ENCODE results near the gene GTF3C5. TPM values are rescaled to one million over a fixed set of nuclear protein-coding genes. Genes with fewer than 3 reads are reported as not detected.

The GTF3C5 gene
- total and polyA plus RNA-seq, 10 of the 15 experiments (the other 5 are each of a cell fraction or from before 2014, with no cell fraction given), result 2.2 to 81.1 (median 68.7) TPM

DNA sequence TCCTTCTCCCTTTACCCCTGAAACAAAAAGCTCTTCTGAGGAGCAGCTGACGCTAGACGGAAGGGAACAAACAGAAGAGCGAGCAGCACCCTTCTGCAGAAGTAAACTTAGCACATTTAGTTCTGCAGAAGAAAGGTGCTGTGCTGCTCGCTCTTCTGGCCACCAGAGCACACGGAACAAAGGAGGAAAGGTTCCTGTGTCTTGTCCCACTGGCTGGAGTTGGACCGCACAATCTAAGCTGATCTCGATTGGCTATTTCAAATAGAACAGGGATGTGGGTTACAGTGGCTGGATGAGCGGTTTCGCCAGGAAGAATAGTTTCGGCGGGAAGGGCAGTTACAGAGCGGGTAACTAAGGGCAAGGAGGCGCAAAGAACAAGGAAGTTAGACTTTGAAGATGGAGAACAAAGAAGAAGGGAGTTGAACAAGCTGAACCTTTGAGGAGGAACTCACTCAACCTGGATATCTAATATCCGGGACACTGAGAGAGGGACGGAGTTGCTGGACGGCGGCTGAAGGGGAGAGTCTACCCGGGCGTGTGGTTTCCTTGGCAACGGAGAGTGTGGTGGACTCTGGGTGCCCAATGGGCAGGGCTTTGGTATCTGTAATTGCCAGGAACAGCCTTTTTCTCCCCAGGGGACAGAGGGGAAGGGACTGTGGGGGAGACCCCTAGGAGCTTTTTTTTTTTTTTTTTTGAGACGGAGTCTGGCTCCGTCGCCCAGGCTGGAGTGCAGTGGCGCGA is 7.1 kb downstream of the GTF3C5 start:
- Histone ChIP-seq H3K27me3 (replicated peaks in 1 of 2; ENCODE audit: control insufficient read depth in 2 of 2, insufficient read depth in 2 of 2, low read length in 1 of 2) (no peaks in the 10 kb centered on the region), H3K9me3 (replicated peaks; ENCODE audit: control insufficient read depth, insufficient read depth, low read length) (no peaks in the 10 kb centered on the region), H4K20me1 (ENCODE audit: control insufficient read depth, insufficient read depth) (peaks cover 6% of the 10 kb centered on the region; the same call in 1 of the 2 replicates), H3K4me2 (ENCODE audit: control insufficient read depth, insufficient read depth) (no peak overlapping the region), H2AFZ (ENCODE audit: control insufficient read depth, low read depth, low read length) (no peak overlapping the region), H3K9ac (ENCODE audit: control insufficient read depth, insufficient read depth, low read length) (no peak overlapping the region), H3K4me3 (no peak overlapping the region), H3K36me3 (ENCODE audit: control insufficient read depth in 2 of 2, insufficient read depth in 2 of 2, low read length in 1 of 2) (peaks cover 7 to 11% of the 10 kb centered on the region in 2 experiments; a peak in 2 of 4 replicates), H3K27ac (ENCODE audit: control insufficient read depth, insufficient read depth) (no peak overlapping the region), H3K4me1 (ENCODE audit: control insufficient read depth, insufficient read depth, low read length) (no peaks in the 10 kb centered on the region), H3K79me2 (ENCODE audit: control insufficient read depth, insufficient read depth, low read length) (peaks cover 28% of the 10 kb centered on the region)
- no TSS peak for BruUV-seq (replicated peaks)
- ChIA-PET CTCF (interaction anchor here (3.5 kb wide), 1 partner anchor 15 kb away, joined by 25 read pairs; no protein-coding TSS in a partner anchor), SMC1A (ENCODE audit: uncharacterized antibody, unreplicated experiment) (interaction anchor here (0.8 kb wide), 1 partner anchor 14 kb away, joined by 4 read pairs; no protein-coding TSS in a partner anchor), POLR2A (no interaction called here), RAD21 (ENCODE audit: unreplicated experiment) (interaction anchor here (1.6 kb wide), 1 partner anchor 109 kb away, joined by 6 read pairs; no protein-coding TSS in a partner anchor)
- no peak for TF ChIP-seq FOXK2 (IDR thresholded peaks at IDR 0.05)
- no peak for TF ChIP-seq IKZF2 (IDR thresholded peaks at IDR 0.05)
- no peak for TF ChIP-seq KAT2A (conservative IDR thresholded peaks at IDR 0.05; ENCODE audit: control insufficient read depth, low read depth, low read length)
- no peak for TF ChIP-seq SIN3A (IDR thresholded peaks at IDR 0.05; ENCODE audit: low read depth, low read length)
- no peak for TF ChIP-seq CBX3 (IDR thresholded peaks at IDR 0.05; ENCODE audit: borderline replicate concordance, low read depth)
- no peak for TF ChIP-seq FOS (IDR thresholded peaks at IDR 0.05; ENCODE audit: borderline replicate concordance, extremely low read depth, insufficient read length)
- TF ChIP-seq STAT1 (conservative IDR thresholded peaks at IDR 0.05), result no peak
- no peak for TF ChIP-seq SREBF1 (IDR thresholded peaks at IDR 0.05; ENCODE audit: low read length)
- no peak for TF ChIP-seq TCF3 (IDR thresholded peaks at IDR 0.05; ENCODE audit: borderline replicate concordance, insufficient read depth, low read depth, low read length)
- TF ChIP-seq CBFB (IDR thresholded peaks at IDR 0.05; ENCODE audit: low read depth), result no peak
- TF ChIP-seq ASH2L (IDR thresholded peaks at IDR 0.05; ENCODE audit: borderline replicate concordance, low read depth), result no peak
- DNase-seq (ENCODE audit: low read depth, low spot score) (no peak), FAIRE-seq (no peak), ATAC-seq (no peak)
- in situ Hi-C loops (cut with MboI), result no loop called here
- 95% methylated on average over 20 of the region's 25 CpGs for WGBS (ENCODE audit: insufficient coverage, insufficient replicate concordance, low lambda C conversion rate, missing lambda C conversion rate)
- intact Hi-C loops (cut with micrococcal nuclease; ENCODE audit: unreplicated experiment), result no loop called here
